ENCODE measurements around the gene NCAPD3.

NCAPD3 gene

GRCh38 chr11:134236834-134237556, 13.2 kb upstream of the NCAPD3 start:
- ATAC-seq = peak; percentile 99
- TF ChIP-seq ISL1 (CRISPR knock-in tag; IDR thresholded peaks at IDR 0.05) (peak; percentile 38; the same call in 1 of the 2 replicates), SNAI2 (CRISPR knock-in tag; IDR thresholded peaks at IDR 0.05) (no peak)

- TF ChIP-seq TSHZ2 (CRISPR knock-in tag; IDR thresholded peaks at IDR 0.05) = no peak
- TF ChIP-seq RARB (CRISPR knock-in tag; IDR thresholded peaks at IDR 0.05) = no peak
- no peak for TF ChIP-seq CSDC2 (CRISPR knock-in tag; IDR thresholded peaks at IDR 0.05)
- TF ChIP-seq ZC3H10 (CRISPR knock-in tag; IDR thresholded peaks at IDR 0.05) = no peak
- no peak for TF ChIP-seq ZFP30 (CRISPR knock-in tag; IDR thresholded peaks at IDR 0.05)
- TF ChIP-seq PATZ1 (CRISPR knock-in tag; IDR thresholded peaks at IDR 0.05; ENCODE audit: borderline replicate concordance) = no peak
- no peak for TF ChIP-seq ZFP3 (CRISPR knock-in tag; IDR thresholded peaks at IDR 0.05)
- no peak for TF ChIP-seq CSRNP3 (CRISPR knock-in tag; IDR thresholded peaks at IDR 0.05)
- no peak for TF ChIP-seq POU6F1 (CRISPR knock-in tag; IDR thresholded peaks at IDR 0.05; ENCODE audit: borderline replicate concordance, low read depth)
- TF ChIP-seq BACH2 (CRISPR knock-in tag; IDR thresholded peaks at IDR 0.05; ENCODE audit: borderline replicate concordance) = no peak
- TF ChIP-seq SNAI2 (CRISPR knock-in tag; IDR thresholded peaks at IDR 0.05) = no peak
- no peak for TF ChIP-seq ARNTL (CRISPR knock-in tag; IDR thresholded peaks at IDR 0.05; ENCODE audit: borderline replicate concordance, low read depth)
- no peak for TF ChIP-seq GLIS3 (CRISPR knock-in tag; IDR thresholded peaks at IDR 0.05)
- TF ChIP-seq ESRRG (CRISPR knock-in tag; IDR thresholded peaks at IDR 0.05) = no peak
- TF ChIP-seq TOX (CRISPR knock-in tag; IDR thresholded peaks at IDR 0.05; ENCODE audit: borderline replicate concordance) = no peak
- ATAC-seq = no peak
Observed at GRCh38 chr11:134235399-134235798, 11.6 kb upstream of the NCAPD3 start.

GRCh38 chr11:134233729-134234179, 10.0 kb upstream of the NCAPD3 start:
- TF ChIP-seq CSRNP3 (CRISPR knock-in tag; IDR thresholded peaks at IDR 0.05) (no peak), BACH2 (CRISPR knock-in tag; IDR thresholded peaks at IDR 0.05; ENCODE audit: borderline replicate concordance) (no peak), ISL1 (CRISPR knock-in tag; IDR thresholded peaks at IDR 0.05) (no peak), PPARA (CRISPR knock-in tag; IDR thresholded peaks at IDR 0.05; ENCODE audit: borderline replicate concordance) (no peak)
- no peak for ATAC-seq
